Hepatocyte (in vitro differentiated cells): ENCODE measurements around the gene COBL.

Experiments used
- EZH2 ChIP-seq: fragments of 200-600 bp; sonication (generic); IDR thresholded peaks from 2 replicates; pipeline ENCODE4 v1.6.1; 2016; ENCODE audit warnings: antibody characterized with exemption, mild to moderate bottlenecking, borderline replicate concordance
- TF ChIP-seq, protein P1 (sequence below): fragments of 200-600 bp; sonication (generic); IDR thresholded peaks from 2 replicates; pipeline ENCODE4 v1.5.1; 2016; ENCODE audit warnings: antibody characterized with exemption, mild to moderate bottlenecking; ENCODE audit not compliant: poor library complexity

DNA sequence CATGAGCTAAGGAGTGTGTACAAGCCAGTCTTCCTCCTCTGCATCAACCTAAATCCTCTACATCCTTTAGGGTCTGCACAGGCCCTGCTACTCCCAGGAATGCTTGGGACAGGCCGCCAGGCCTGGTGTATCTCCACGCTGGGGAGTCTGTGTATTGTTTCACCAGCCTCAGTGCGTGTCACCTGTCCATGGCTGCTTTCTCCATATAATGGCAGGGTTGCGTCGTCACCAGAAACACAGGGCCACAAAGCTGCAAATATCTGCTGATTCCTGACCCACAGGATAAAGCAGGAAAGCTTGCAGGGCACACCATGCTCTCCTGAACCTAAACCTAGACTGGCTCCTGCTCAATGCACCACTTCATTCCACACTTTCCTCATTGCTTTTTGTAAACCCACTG is 45.6 kb downstream of the COBL start:
- TF ChIP-seq, protein P1, sequence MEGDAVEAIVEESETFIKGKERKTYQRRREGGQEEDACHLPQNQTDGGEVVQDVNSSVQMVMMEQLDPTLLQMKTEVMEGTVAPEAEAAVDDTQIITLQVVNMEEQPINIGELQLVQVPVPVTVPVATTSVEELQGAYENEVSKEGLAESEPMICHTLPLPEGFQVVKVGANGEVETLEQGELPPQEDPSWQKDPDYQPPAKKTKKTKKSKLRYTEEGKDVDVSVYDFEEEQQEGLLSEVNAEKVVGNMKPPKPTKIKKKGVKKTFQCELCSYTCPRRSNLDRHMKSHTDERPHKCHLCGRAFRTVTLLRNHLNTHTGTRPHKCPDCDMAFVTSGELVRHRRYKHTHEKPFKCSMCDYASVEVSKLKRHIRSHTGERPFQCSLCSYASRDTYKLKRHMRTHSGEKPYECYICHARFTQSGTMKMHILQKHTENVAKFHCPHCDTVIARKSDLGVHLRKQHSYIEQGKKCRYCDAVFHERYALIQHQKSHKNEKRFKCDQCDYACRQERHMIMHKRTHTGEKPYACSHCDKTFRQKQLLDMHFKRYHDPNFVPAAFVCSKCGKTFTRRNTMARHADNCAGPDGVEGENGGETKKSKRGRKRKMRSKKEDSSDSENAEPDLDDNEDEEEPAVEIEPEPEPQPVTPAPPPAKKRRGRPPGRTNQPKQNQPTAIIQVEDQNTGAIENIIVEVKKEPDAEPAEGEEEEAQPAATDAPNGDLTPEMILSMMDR = no peak
- no peak for TF ChIP-seq EZH2
